Stomach (tissue), 9 donors: ENCODE data around the gene DNAH3. TPM values are rescaled to one million over a fixed set of nuclear protein-coding genes. Genes with fewer than 3 reads are reported as not detected.
"Not testable (repeated sequence)": the region's sequence is repeated elsewhere in the genome, so short reads cannot be mapped to it uniquely, and the experiment has no call there.

Source experiments
- DNase-seq, 2 donors: peaks; one replicate each; pipeline versions ENCODE4 v3.0.0 to v3.0.0-alpha.2; 2013 to 2019
- H3K27ac ChIP-seq, 5 donors: fragments of 200-600 bp in 4 of 5; sonication (generic) in 4 of 5; one replicate each; pipeline ENCODE4 v1.5.1; 2013 to 2019; ENCODE audit warnings: mild to moderate bottlenecking in 1 of 5, moderate library complexity in 1 of 5
- H3K27me3 ChIP-seq, 3 donors: fragments of 200-600 bp; sonication (generic); one replicate each; pipeline ENCODE4 v1.5.1; 2017 to 2019; ENCODE audit warnings: mixed run types in 1 of 3
- H3K36me3 ChIP-seq, 4 donors: fragments of 200-600 bp; sonication (generic); 1 replicate in 3 of 4; 2 replicates in 1 of 4; pipeline ENCODE4 v1.5.1; 2016 to 2019
- H3K4me1 ChIP-seq, 4 donors: fragments of 200-600 bp; sonication (generic); one replicate each; pipeline ENCODE4 v1.5.1; 2016 to 2019
- H3K4me3 ChIP-seq, 4 donors: fragments of 200-600 bp; sonication (generic) in 3 of 4; one replicate each; pipeline ENCODE4 v1.5.1; 2016 to 2019; ENCODE audit warnings: mild to moderate bottlenecking in 1 of 4
- H3K9me3 ChIP-seq, 4 donors: fragments of 200-600 bp; sonication (generic); one replicate each; pipeline ENCODE4 v1.5.1; 2016 to 2019
- EP300 ChIP-seq: sonication (generic); formaldehyde crosslinking; IDR thresholded peaks from one replicate; pipeline ENCODE4 v1.6.1; 2017; ENCODE audit warnings: antibody characterized with exemption
- POLR2A ChIP-seq, 4 donors: fragments of 450-650 bp; IDR thresholded peaks; one replicate each; pipeline ENCODE4 v1.6.1; 2016; ENCODE audit warnings: antibody characterized with exemption in 4 of 4, control low read depth in 2 of 4, mild to moderate bottlenecking in 1 of 4, moderate library complexity in 1 of 4
- POLR2AphosphoS5 ChIP-seq, 3 donors: sonication (generic); formaldehyde crosslinking; IDR thresholded peaks; one replicate each; pipeline ENCODE4 v1.6.1; 2016; ENCODE audit warnings: antibody characterized with exemption in 3 of 3
- WGBS, 5 donors: extraction: QIAGEN DNeasy Blood & Tissue Kit in 3 of 5; methylation state at CpG; one replicate each; pipeline versions ENCODE4 v1.1.5 to v1.1.7; 2013 to 2018; 5-methylcytosine and 5-hydroxymethylcytosine counted together
- intact Hi-C: fragments of 100-400 bp; cut with DNase I; formaldehyde crosslinking; loops from one replicate; pipeline ENCODE4 v1.15.1; 2023; ENCODE audit warnings: low total_unique reads
- polyA plus RNA-seq, 3 donors: library from polyadenylated mRNA; stranded (reverse); fragments of 200-250 nt; gene quantifications; one replicate each; pipeline ENCODE4 v1.2.3, GENCODE V29; 2013
- total RNA-seq, 5 donors: library from RNA; depleted of rRNA; stranded (reverse); fragments of >200 nt; gene quantifications; one replicate each; pipeline versions ENCODE4 v1.1.0 to v1.2.3, GENCODE V29; 2014 to 2016
- TF ChIP-seq, protein P1 (sequence below), 7 experiments: fragments of 450-650 bp in 4 of 7; fragments of 200-600 bp in 3 of 7; sonication (generic) in 3 of 7; IDR thresholded peaks; one replicate each; pipeline ENCODE4 v1.5.1; 2016 to 2019; ENCODE audit warnings: antibody characterized with exemption in 7 of 7, control low read depth in 2 of 7, mild to moderate bottlenecking in 1 of 7
- donor health status: healthy with polysubstance abuse.
- donor health status: Bipolar disorder and iron deficiency.
- donor health status: healthy.

DNAH3 gene
- total and polyA plus RNA-seq, 8 donors: 0.10 to 8.7 (median 0.18) TPM; not detected in 5

DNA sequence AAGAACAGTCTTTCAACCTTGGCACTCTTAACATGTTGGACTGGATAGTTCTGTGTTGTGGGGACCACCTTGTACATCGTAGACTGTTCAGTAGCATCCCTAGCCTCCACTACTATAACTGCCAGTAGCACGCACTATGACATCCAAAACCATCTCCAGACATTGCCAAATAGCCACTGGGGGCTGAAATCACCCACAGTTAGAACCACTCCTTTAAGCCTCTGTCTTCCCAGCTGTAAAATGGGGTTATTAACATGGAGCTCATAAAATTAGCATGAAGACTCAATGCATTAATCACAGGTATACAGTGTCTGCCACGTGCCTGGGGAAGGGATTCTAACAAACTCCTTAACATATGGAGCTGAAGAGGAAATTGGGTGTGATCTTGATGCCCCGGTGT is 200.4 kb downstream of the DNAH3 start:
- Histone ChIP-seq H3K9me3 (no peaks in the 10 kb centered on the region), H3K27me3 (no peaks in the 10 kb centered on the region), H3K4me1 (no peaks in the 10 kb centered on the region), H3K4me3 (no peak overlapping the region), H3K27ac (no peak overlapping the region), H3K36me3 (no peaks in the 10 kb centered on the region)
- TF ChIP-seq EP300 (no peak), POLR2A (IDR thresholded peaks at IDR 0.05) (no peak)
- TF ChIP-seq, protein P1, sequence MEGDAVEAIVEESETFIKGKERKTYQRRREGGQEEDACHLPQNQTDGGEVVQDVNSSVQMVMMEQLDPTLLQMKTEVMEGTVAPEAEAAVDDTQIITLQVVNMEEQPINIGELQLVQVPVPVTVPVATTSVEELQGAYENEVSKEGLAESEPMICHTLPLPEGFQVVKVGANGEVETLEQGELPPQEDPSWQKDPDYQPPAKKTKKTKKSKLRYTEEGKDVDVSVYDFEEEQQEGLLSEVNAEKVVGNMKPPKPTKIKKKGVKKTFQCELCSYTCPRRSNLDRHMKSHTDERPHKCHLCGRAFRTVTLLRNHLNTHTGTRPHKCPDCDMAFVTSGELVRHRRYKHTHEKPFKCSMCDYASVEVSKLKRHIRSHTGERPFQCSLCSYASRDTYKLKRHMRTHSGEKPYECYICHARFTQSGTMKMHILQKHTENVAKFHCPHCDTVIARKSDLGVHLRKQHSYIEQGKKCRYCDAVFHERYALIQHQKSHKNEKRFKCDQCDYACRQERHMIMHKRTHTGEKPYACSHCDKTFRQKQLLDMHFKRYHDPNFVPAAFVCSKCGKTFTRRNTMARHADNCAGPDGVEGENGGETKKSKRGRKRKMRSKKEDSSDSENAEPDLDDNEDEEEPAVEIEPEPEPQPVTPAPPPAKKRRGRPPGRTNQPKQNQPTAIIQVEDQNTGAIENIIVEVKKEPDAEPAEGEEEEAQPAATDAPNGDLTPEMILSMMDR (IDR thresholded peaks at IDR 0.05): no peak
- intact Hi-C loops: no loop called here
- WGBS, 5 donors: 77 to 91% (median 89%) methylated on average over 4 of the region's 4 CpGs
- DNase-seq: no peak

DNA sequence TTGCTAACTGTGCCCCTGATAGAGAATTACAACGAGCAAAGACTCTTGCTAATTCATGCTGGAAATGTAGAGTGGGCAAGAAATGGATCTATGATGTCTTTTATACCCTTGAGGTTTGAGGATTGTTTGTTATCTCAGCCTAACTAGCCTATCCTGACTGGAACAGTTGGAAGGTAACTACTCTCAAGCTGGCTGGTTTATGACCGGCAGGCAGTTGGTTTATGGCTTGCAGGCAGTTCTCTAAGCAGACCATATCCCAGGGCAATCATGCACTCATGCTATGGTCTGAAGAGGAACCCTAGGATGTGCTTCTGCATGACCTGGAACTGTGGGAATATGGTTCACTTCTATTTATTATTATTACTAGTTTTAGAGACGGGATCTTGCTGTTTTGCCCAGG is 201.0 kb downstream of the DNAH3 start:
- Histone ChIP-seq H3K4me1 (no peaks in the 10 kb centered on the region), H3K4me3 (no peak overlapping the region), H3K36me3 (no peaks in the 10 kb centered on the region), H3K9me3 (no peaks in the 10 kb centered on the region), H3K27me3 (no peaks in the 10 kb centered on the region), H3K27ac (no peak overlapping the region)
- WGBS, 5 donors: 79 to 88% (median 83%) methylated on average over 3 of the region's 3 CpGs
- DNase-seq: no peak
- no peak for TF ChIP-seq POLR2AphosphoS5 (IDR thresholded peaks at IDR 0.05)
- TF ChIP-seq POLR2A (IDR thresholded peaks at IDR 0.05): no peak
- TF ChIP-seq, protein P1 (IDR thresholded peaks at IDR 0.05): no peak
- TF ChIP-seq EP300: no peak
- intact Hi-C loops: no loop called here

DNA sequence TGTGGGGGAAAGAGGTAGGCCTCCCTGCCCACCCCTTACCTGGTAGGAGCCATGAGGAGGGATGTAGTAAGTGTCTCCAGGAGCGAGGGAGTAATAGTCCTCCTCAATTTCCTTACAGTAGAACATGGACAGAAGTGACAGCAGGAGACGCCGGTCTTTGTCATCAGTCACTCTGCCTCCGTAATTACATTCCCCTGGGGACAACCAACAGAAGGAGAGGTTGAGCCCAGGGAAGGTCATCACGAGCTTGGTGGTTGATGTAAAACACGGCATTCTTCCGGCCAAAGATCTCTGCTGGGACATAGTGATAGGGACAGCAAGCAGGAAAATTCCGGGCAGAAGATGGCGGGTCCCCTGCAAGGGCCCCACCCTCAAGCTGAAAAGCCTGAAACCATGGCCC is 202.2 kb downstream of the DNAH3 start:
- Histone ChIP-seq H3K4me3 (no peak overlapping the region), H3K27me3 (no peaks in the 10 kb centered on the region), H3K9me3 (no peaks in the 10 kb centered on the region), H3K36me3 (no peaks in the 10 kb centered on the region), H3K4me1 (no peaks in the 10 kb centered on the region), H3K27ac (no peak overlapping the region)
- TF ChIP-seq POLR2A (IDR thresholded peaks at IDR 0.05) (no peak), POLR2AphosphoS5 (IDR thresholded peaks at IDR 0.05) (no peak), EP300 (no peak)
- TF ChIP-seq, protein P1 (IDR thresholded peaks at IDR 0.05): no peak
- intact Hi-C loops: no loop called here
- DNase-seq: no peak
- 86 to 92% (median 90%) methylated on average over 9 of the region's 9 CpGs for WGBS, 5 donors

DNA sequence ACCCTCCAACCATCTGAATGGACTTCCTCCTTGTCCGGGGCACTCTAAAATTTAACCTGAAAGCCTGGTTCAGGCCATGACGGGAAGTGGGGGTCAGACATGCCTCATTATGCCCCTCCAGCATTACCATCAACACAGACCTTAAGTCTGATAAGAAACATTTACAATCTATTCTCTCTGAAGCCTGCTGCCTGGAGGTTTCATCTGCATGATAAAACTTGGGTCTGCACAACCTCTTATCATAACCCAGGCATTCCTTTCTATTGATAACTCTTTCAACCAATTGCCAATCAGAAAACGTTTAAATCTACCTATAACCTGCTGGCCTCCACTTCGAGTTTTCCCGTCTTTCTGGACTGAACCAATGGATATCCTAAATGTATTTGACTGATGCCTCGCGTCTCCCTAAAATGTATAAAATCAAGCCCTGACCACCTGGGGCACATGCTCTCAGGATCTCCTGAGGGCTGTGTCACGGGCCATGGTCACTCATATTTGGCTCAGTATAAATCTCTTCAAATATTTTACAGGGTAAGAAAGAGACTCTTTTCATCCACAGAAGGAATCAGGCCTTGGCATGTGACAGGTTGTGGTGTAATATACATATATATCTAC is 204.5 kb downstream of the DNAH3 start:
- TF ChIP-seq POLR2AphosphoS5 (IDR thresholded peaks at IDR 0.05) (no peak), POLR2A (IDR thresholded peaks at IDR 0.05) (no peak), EP300 (no peak)
- TF ChIP-seq, protein P1 (IDR thresholded peaks at IDR 0.05): no peak
- 74 to 81% (median 76%) methylated on average over 8 of the region's 8 CpGs for WGBS, 5 donors
- intact Hi-C loops: no loop called here
- no peaks in the 10 kb centered on the region for H3K4me1 ChIP-seq
- H3K36me3 ChIP-seq: no peaks in the 10 kb centered on the region
- no peaks in the 10 kb centered on the region for H3K27me3 ChIP-seq
- no peaks in the 10 kb centered on the region for H3K9me3 ChIP-seq
- H3K27ac ChIP-seq: no peak overlapping the region
- DNase-seq: no peak
- H3K4me3 ChIP-seq: no peak overlapping the region

DNA sequence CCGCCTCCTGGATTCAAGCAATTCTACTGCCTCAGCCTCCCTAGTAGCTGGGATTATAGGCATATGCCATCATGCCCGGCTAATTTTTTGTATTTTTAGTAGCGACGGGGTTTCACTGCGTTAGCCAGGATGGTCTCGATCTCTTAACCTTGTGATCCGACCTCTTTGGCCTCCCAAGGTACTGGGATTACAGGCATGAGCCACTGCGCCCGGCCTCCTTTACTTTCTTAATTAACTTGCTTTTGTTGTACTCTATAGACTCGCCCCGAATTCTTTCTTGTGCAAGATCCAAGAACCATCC is 205.1 kb downstream of the DNAH3 start:
- WGBS, 5 donors: 94 to 96% (median 95%) methylated on average over 11 of the region's 11 CpGs
- H3K4me1 ChIP-seq, H3K4me3 ChIP-seq, H3K27ac ChIP-seq, H3K27me3 ChIP-seq, intact Hi-C loops, DNase-seq, H3K9me3 ChIP-seq, H3K36me3 ChIP-seq: not testable (repeated sequence)
